ENCODE measurements around the gene SPATA46.

DNA sequence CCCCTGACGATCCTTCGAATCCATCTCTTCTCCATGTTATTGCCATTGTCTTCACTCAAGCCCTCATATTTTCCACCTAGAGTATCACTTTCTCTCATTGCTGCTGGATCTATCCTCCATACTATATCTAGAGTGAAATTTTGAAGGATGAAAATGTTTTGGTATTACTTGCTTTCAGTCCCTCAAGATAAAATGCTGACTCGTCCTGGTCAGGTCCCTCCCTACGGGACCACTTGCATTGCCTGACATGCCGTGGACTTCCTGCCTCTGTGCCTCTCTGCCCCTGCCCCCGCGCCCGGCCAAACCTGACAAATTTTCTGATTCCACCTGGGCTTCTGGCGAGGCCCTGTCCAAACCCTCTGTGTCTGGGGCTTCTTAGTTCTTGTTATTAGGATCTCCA lies 23.6 kb downstream of the SPATA46 start:
- no peak for TF ChIP-seq CTCF (IDR thresholded peaks at IDR 0.05)
- TF ChIP-seq POLR2A (IDR thresholded peaks at IDR 0.05) = no peak
- no peak for TF ChIP-seq EP300 (IDR thresholded peaks at IDR 0.05)
- TF ChIP-seq POLR2AphosphoS5 (IDR thresholded peaks at IDR 0.05) = no peak
